Measurements from ENCODE around the gene IGF2R.
A peak's percentile ranks its signal among the peaks of the same experiment; 100 is the strongest.
"Not testable (repeated sequence)": the region's sequence is repeated elsewhere in the genome, so short reads cannot be mapped to it uniquely, and the experiment has no call there.

The IGF2R gene

DNA sequence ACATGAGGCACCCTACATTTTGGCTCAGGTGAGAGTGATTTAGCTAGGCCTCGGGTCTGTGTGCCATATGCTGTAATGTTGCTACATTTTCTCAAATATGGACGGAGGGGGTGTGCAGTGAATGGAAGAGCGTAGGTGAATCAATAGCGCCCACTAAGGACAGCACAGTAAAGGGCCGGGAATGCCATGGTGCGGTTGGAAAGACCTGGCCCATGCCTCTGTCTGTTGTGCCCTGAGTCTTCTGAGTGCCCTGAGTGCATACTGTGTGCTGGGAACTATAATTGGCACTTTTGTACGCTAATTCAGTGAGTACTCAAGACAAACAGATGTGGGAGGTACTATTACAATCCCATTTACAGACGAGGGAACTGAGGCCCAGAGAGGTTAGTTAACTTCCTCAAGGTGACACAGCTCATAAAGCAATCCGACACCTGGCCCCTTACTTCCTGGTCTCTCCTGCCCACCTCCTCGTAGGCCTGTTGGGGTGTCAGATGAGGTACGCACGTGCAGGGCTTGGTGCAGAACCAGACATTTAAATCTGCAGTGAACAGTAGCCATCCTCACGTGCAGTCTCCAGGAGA is 170.0 kb downstream of the IGF2R start:
- DNase-seq (ENCODE audit: low spot score): no peak

GRCh38 chr6:160139420-160139851 is 170.6 kb downstream of the IGF2R start:
- peak; percentile 13 for DNase-seq (ENCODE audit: low spot score)

GRCh38 chr6:160140493-160140892 is 171.6 kb downstream of the IGF2R start:
- not testable (repeated sequence) for DNase-seq (ENCODE audit: low spot score)

- no peak for DNase-seq (ENCODE audit: low spot score)
Observed at GRCh38 chr6:160141001-160141726, 172.3 kb downstream of the IGF2R start.

GRCh38 chr6:160142115-160142715 is 173.3 kb downstream of the IGF2R start:
- no peak for DNase-seq (ENCODE audit: low spot score)

DNA sequence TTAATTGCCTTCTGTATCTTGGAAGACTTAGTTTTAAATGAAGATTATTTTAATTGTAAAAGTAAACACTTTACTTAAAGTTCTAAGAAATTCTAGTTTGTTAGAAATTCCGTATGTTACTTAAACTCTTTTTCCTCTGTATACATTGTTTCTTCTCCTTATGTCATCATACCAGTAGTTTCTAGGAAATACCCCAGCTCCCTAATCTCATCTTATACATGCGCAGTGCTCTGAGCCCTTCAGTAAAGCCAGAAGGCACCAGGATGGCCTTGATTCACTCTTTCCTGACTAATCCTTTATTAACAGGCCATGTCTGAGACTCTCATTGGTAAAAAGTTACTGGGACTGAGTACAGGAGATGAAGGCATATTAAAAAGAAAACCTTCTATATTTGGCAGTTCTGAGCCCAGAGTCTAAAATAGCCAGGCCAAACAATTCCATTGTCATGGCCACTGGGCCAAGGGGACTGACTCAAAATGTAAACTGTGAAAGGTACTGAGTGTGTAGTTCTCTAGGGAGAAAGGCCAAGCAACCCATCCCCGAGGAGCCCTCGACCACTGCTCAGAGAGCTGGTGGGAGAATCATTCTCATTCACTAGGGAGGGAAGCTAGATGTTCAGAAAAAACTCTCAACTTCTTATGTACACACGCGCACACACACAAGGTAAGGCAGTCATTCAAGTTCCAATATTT is 177.7 kb downstream of the IGF2R start:
- DNase-seq (ENCODE audit: low spot score): no peak

GRCh38 chr6:160147146-160147536 is 178.3 kb downstream of the IGF2R start:
- DNase-seq (ENCODE audit: low spot score): no peak

- DNase-seq (ENCODE audit: low spot score): no peak
Observed at GRCh38 chr6:160154471-160154870, 185.6 kb downstream of the IGF2R start.

DNA sequence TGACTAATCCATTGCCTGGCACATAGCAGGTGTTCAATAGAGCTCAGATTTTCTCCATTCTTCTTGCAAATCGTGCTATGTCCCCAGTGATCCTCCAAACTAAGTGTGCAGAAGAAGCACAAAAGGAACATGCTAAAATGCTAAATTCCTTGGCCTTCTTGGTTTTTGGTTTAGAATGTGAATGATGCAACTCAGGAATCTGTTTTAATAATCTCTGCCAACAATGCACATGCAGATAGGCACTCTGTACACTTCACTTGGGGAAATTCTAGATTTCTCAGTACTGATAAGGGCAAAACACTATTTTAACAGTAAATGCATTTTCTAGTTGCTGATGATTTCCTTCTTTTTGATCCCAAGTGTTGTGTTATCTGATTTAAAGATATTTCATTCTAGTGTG is 188.0 kb downstream of the IGF2R start:
- no peak for DNase-seq (ENCODE audit: low spot score)

DNA sequence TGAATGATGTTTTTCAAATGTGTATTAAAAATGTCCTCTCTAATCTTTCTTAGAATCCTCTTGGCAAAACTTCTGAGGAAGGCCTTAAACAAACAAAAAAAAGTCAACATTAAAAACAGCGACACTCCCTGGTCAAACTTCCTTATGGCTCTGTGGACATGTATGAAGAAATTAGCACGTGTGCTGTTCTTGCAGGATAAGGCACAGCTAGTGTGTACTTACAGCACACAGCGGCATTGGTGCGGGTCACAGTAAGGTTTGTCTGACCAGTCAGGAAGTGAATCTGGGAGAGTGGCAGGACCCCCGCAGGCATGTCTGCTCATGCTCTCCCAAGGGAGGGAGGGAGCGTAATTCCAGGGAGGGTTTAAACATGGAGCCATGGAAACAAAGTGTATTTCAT is 191.6 kb downstream of the IGF2R start:
- DNase-seq (ENCODE audit: low spot score): no peak
